GM12864 (cell line): ENCODE results near the gene CSNK1A1L.

Experiments used
- DNase-seq: peaks from one replicate; pipeline ENCODE4 v3.0.0-alpha.2; 2011; ENCODE audit warnings: low read depth
- H3K4me3 ChIP-seq: 2 replicates; pipeline ENCODE4 v1.5.1; 2011; ENCODE audit warnings: mild to moderate bottlenecking, low read depth, low read length, control low read depth
- TF ChIP-seq, protein P1 (sequence below): IDR thresholded peaks from 2 replicates; pipeline ENCODE4 v1.5.1; 2011; ENCODE audit warnings: low read depth, mild to moderate bottlenecking, moderate library complexity, low read length, control low read depth, inconsistent platforms; ENCODE audit errors: missing control alignments

The CSNK1A1L gene

DNA sequence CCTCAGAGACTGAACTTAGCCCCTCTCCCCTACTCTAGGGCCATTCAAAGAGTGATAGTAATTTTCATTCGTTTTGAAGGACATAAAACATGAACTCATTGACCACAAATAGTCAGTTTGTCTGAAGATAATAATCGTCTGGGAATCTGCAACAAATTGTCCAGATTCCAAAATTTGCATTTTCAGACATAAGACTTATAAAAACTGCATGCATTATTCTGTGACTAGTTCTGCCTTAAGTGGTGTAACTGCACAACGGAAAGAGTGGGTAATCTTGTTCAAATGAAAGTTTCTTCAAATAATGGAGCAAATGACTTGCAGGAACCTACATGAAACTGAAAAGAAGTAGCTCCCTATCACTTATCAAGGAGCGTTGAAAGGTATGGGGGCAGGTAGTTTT is 8.4 kb downstream of the CSNK1A1L start:
- no peak for DNase-seq
- TF ChIP-seq, protein P1, sequence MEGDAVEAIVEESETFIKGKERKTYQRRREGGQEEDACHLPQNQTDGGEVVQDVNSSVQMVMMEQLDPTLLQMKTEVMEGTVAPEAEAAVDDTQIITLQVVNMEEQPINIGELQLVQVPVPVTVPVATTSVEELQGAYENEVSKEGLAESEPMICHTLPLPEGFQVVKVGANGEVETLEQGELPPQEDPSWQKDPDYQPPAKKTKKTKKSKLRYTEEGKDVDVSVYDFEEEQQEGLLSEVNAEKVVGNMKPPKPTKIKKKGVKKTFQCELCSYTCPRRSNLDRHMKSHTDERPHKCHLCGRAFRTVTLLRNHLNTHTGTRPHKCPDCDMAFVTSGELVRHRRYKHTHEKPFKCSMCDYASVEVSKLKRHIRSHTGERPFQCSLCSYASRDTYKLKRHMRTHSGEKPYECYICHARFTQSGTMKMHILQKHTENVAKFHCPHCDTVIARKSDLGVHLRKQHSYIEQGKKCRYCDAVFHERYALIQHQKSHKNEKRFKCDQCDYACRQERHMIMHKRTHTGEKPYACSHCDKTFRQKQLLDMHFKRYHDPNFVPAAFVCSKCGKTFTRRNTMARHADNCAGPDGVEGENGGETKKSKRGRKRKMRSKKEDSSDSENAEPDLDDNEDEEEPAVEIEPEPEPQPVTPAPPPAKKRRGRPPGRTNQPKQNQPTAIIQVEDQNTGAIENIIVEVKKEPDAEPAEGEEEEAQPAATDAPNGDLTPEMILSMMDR = no peak
- no peak overlapping the region for H3K4me3 ChIP-seq

DNA sequence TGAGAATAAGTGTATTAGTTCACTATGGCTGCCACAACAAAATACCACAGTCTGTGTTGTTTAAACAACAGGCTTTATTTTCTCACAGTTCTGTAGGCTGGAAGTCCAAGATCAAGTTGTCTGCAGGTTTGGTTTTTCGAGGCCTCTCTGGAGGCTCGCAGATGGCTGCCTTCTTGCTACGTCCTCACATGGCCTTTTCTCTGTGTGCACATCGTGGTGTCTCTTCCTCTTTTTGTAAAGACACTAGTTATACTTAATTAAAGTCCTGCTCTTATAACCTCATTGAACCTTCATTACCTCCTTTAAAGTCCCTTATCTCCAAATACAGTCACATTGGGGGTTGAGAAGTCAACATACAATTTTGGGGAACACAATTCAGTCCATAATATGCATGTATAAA is 10.6 kb downstream of the CSNK1A1L start:
- no peak for DNase-seq
- TF ChIP-seq, protein P1 = no peak
- H3K4me3 ChIP-seq = no peak overlapping the region

DNA sequence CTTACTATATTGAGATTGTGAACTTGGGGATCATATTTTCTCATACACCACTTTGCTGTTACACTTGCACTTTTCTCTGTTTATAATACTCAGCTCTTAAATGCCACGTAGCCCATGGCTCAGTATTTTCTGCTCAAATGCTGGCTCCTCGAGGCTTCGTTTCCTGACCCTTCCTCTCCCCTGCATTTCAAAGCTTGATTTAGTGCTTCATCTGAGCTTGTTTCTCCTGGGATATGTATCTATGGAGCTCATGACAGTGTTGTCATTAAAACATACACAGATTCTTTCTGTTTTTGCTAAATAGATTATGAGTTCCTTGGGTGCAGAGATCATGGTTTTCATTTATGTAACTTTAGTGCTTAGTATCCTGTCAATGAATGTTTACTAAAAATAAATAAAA is 11.4 kb downstream of the CSNK1A1L start:
- TF ChIP-seq, protein P1 = no peak
- no peak overlapping the region for H3K4me3 ChIP-seq
- DNase-seq = no peak

DNA sequence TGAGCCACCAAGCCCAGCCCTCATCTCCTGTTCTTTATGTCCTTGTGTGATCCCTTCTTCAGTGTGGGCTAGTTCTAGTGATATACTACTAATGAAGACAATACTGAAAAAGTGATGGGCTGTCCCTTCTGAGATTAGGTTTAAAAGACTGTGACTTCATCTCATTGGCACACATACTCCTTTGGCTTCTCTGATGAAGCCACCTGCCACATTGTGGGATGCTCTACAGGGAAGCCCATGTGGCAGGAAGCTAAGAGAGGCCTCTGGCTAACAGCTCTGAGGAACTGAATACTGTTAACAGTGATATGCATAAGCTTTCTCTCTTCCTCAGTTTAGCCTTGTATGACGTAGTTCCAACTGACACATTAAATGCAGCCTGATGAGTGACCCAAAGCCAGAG is 13.6 kb downstream of the CSNK1A1L start:
- TF ChIP-seq, protein P1 = no peak
- DNase-seq = no peak
- H3K4me3 ChIP-seq = no peak overlapping the region

DNA sequence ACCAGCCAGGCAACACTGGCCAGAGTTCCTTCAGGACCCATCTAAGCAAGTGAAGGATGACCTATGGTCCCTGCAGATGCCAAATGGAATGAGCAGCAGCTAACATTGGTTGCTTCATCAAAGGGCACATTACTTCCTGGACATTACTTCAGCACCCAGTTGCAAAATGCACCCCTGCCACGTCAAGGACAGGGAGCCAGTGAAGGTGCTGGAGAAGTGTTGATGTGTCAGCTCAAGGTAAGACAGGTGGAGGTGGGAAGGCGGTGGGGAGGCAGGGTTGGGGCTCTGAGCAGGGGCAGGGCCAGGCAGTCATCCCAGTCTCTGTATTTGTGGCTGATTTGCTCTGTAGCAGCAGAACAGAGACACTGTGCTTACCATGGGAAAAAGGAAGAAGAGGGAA is 14.6 kb downstream of the CSNK1A1L start:
- H3K4me3 ChIP-seq = no peak overlapping the region
- no peak for DNase-seq
- TF ChIP-seq, protein P1 = no peak

DNA sequence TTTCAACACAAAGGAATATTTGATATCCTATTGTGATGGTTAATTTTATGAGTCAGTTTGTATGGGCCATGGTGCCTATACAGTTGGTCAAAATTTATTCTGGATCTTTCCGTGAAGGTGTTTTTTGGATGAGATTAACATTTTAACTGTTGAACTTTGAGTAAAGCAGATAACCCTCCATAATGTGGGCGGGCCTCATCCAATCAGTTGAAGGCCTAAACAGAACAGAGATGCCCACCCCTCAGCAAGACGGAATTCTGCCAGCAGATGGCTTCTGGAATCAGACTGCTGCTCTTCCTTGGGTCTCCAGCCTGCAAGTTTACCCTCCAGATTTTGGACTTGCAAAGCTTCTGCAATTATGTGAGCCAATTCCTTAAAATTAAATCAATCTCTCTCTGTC is 16.0 kb downstream of the CSNK1A1L start:
- TF ChIP-seq, protein P1 = no peak
- no peak overlapping the region for H3K4me3 ChIP-seq
- no peak for DNase-seq

DNA sequence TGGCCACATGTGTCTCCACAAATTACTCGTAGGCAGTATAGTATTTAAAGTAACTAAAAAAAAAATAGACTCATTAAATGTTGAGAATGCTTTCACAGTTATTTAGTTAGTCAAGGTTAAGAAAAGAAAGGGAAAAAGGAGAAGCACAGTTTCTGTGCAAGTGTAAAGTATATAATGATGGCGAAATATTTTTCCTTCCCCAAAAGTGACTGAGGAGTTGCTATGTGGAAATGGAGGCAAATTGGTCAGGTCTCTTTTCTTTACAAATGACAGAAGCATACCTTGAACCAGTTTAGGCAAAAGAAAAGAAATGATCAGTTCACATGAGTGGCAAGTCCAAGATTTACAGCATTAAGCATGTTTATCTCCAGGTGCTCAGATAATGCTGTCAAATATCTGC is 18.0 kb downstream of the CSNK1A1L start:
- TF ChIP-seq, protein P1 = no peak
- no peak for DNase-seq
- no peak overlapping the region for H3K4me3 ChIP-seq
